LNCAP (cell line): ENCODE data around the gene SLC6A14.

Source experiments
- CTCF ChIP-seq: fragments of 450-650 bp; IDR thresholded peaks from 2 replicates; pipeline ENCODE4 v1.5.1; 2017; ENCODE audit warnings: mild to moderate bottlenecking

The SLC6A14 gene

GRCh38 chrX:116435597-116435996 is 809 bp upstream of the SLC6A14 start:
- TF ChIP-seq CTCF: no peak

GRCh38 chrX:116449156-116449555 is 12.8 kb downstream of the SLC6A14 start:
- no peak for TF ChIP-seq CTCF

GRCh38 chrX:116462822-116463221 is 26.4 kb downstream of the SLC6A14 start, which contains the start of gene CT83:
TSS of gene CT83 (minus strand) at chrX:116462976. CDS start at chrX:116462856, 120 bp downstream.
- no peak for TF ChIP-seq CTCF

GRCh38 chrX:116480059-116480458 is 43.7 kb downstream of the SLC6A14 start:
- TF ChIP-seq CTCF: no peak

- TF ChIP-seq CTCF: peak; percentile 37; the same call in 1 of the 2 replicates
These were observed 53.7 kb downstream of the SLC6A14 start for GRCh38 chrX:116490104-116490503.

GRCh38 chrX:116493271-116493670 is 56.9 kb downstream of the SLC6A14 start:
- no peak for TF ChIP-seq CTCF

GRCh38 chrX:116499780-116500179 is 63.4 kb downstream of the SLC6A14 start:
- no peak for TF ChIP-seq CTCF
